ENCODE data around the gene UTP15. TPM values are rescaled to one million over a fixed set of nuclear protein-coding genes. Genes with fewer than 3 reads are reported as not detected.

UTP15 gene
- total RNA-seq, 8 experiments from 2014 or later = 10.7 to 298 (median 15.3) TPM

- Histone ChIP-seq H3K4me1 (replicated peaks in 1 of 2) (no peaks in the 10 kb centered on the region), H3K27ac (no peak overlapping the region), H3K4me3 (no peak overlapping the region)
- WGBS, 10 experiments = 0 to 88% (median 30%) methylated on average over 1 of the region's 1 CpG; no CpG with 5 or more reads in 4 of the 10 experiments
- in situ Hi-C loops (cut with MboI; ENCODE audit: low pct_unique_long_range_greater_than_20kb in 2 of 9, low sequenced_read_pairs in 9 of 9, unreplicated experiment in 9 of 9) = loop anchor here in 6 of 9 experiments (10.0 to 25.0 kb wide), 3 partner anchors 199 to 1074 kb away; no protein-coding TSS in a partner anchor
- no peak for ATAC-seq (replicated peaks in 6 of 8)
Observed at GRCh38 chr5:73587923-73588322, 22.4 kb downstream of the UTP15 start.

GRCh38 chr5:73591102-73591695, 25.7 kb downstream of the UTP15 start:
- no peak overlapping the region for H3K27ac ChIP-seq
- H3K4me1 ChIP-seq (replicated peaks in 1 of 2) = no peaks in the 10 kb centered on the region
- 33 to 100% (median 97%) methylated on average over 1 to 4 of the region's 4 CpGs; no CpG with 5 or more reads in 2 of the 10 experiments for WGBS, 10 experiments
- H3K4me3 ChIP-seq = no peak overlapping the region
- ATAC-seq (replicated peaks in 6 of 8) = peak in 6 of 8 experiments; percentile 47 to 84 (median 63)
- in situ Hi-C loops (cut with MboI; ENCODE audit: low pct_unique_long_range_greater_than_20kb in 2 of 9, low sequenced_read_pairs in 9 of 9, unreplicated experiment in 9 of 9) = loop anchor here in 8 of 9 experiments (5.0 to 25.0 kb wide), 5 partner anchors 196 to 1071 kb away; no protein-coding TSS in a partner anchor

- H3K4me3 ChIP-seq = no peak overlapping the region
- H3K27ac ChIP-seq = no peak overlapping the region
- in situ Hi-C loops (cut with MboI; ENCODE audit: low pct_unique_long_range_greater_than_20kb in 2 of 9, low sequenced_read_pairs in 9 of 9, unreplicated experiment in 9 of 9) = loop anchor here in 8 of 9 experiments (5.0 to 25.0 kb wide), 5 partner anchors 195 to 1070 kb away; no protein-coding TSS in a partner anchor
Observed at GRCh38 chr5:73591698-73592501, 26.4 kb downstream of the UTP15 start.

GRCh38 chr5:73592551-73592950, 27.0 kb downstream of the UTP15 start:
- in situ Hi-C loops (cut with MboI; ENCODE audit: low pct_unique_long_range_greater_than_20kb in 2 of 9, low sequenced_read_pairs in 9 of 9, unreplicated experiment in 9 of 9) = loop anchor here in 8 of 9 experiments (5.0 to 25.0 kb wide), 5 partner anchors 195 to 1070 kb away; no protein-coding TSS in a partner anchor
- no peak for ATAC-seq (replicated peaks in 6 of 8)
- no peak overlapping the region for H3K4me3 ChIP-seq
- WGBS, 10 experiments = 0 to 90% (median 69%) methylated on average over 1 of the region's 1 CpG; no CpG with 5 or more reads in 2 of the 10 experiments
- H3K27ac ChIP-seq = no peak overlapping the region
- H3K4me1 ChIP-seq (replicated peaks in 1 of 2) = no peaks in the 10 kb centered on the region

More at GRCh38 chr5:73591698-73592501, 26.4 kb downstream of the UTP15 start:
- peak in 3 of 8 experiments; percentile 18 to 69 (median 63) for ATAC-seq (replicated peaks in 6 of 8)
- no peaks in the 10 kb centered on the region for H3K4me1 ChIP-seq (replicated peaks in 1 of 2)
- WGBS, 10 experiments = 7 to 100% (median 56%) methylated on average over 1 to 4 of the region's 4 CpGs

GRCh38 chr5:73596705-73597328, 31.3 kb downstream of the UTP15 start:
- no peaks in the 10 kb centered on the region for H3K4me1 ChIP-seq (replicated peaks in 1 of 2)
- peak in 3 of 8 experiments; percentile 46 to 66 (median 49) for ATAC-seq (replicated peaks in 6 of 8)
- H3K27ac ChIP-seq = no peak overlapping the region
- no peak overlapping the region for H3K4me3 ChIP-seq
- in situ Hi-C loops (cut with MboI; ENCODE audit: low pct_unique_long_range_greater_than_20kb in 2 of 9, low sequenced_read_pairs in 9 of 9, unreplicated experiment in 9 of 9) = loop anchor here in 8 of 9 experiments (10.0 to 25.0 kb wide), 3 partner anchors 190 to 1065 kb away; no protein-coding TSS in a partner anchor

- in situ Hi-C loops (cut with MboI; ENCODE audit: low pct_unique_long_range_greater_than_20kb in 2 of 9, low sequenced_read_pairs in 9 of 9, unreplicated experiment in 9 of 9) = loop anchor here in 8 of 9 experiments (10.0 to 25.0 kb wide), 3 partner anchors 188 to 1063 kb away; no protein-coding TSS in a partner anchor
- 68 to 97% (median 86%) methylated on average over 1 to 3 of the region's 3 CpGs; no CpG with 5 or more reads in 1 of the 10 experiments for WGBS, 10 experiments
Observed at GRCh38 chr5:73599380-73599779, 33.8 kb downstream of the UTP15 start.

GRCh38 chr5:73603998-73604397, 38.5 kb downstream of the UTP15 start:
- 80 to 100% (median 98%) methylated on average over 1 to 5 of the region's 5 CpGs; no CpG with 5 or more reads in 1 of the 10 experiments for WGBS, 10 experiments
- in situ Hi-C loops (cut with MboI; ENCODE audit: low pct_unique_long_range_greater_than_20kb in 2 of 9, low sequenced_read_pairs in 9 of 9, unreplicated experiment in 9 of 9) = no loop called here
- Histone ChIP-seq H3K4me1 (replicated peaks in 1 of 2) (no peaks in the 10 kb centered on the region), H3K27ac (no peak overlapping the region), H3K4me3 (no peak overlapping the region)
- ATAC-seq (replicated peaks in 6 of 8) = no peak

More at GRCh38 chr5:73599380-73599779, 33.8 kb downstream of the UTP15 start:
- Histone ChIP-seq H3K27ac (no peak overlapping the region), H3K4me3 (no peak overlapping the region), H3K4me1 (replicated peaks in 1 of 2) (no peaks in the 10 kb centered on the region)
- no peak for ATAC-seq (replicated peaks in 6 of 8)

GRCh38 chr5:73605223-73606087, 39.9 kb downstream of the UTP15 start:
- no peak overlapping the region for H3K4me3 ChIP-seq
- ATAC-seq (replicated peaks in 6 of 8) = peak in 2 of 8 experiments; percentile 20 to 33
- no peak overlapping the region for H3K27ac ChIP-seq
- in situ Hi-C loops (cut with MboI; ENCODE audit: low pct_unique_long_range_greater_than_20kb in 2 of 9, low sequenced_read_pairs in 9 of 9, unreplicated experiment in 9 of 9) = no loop called here
- H3K4me1 ChIP-seq (replicated peaks in 1 of 2) = no peaks in the 10 kb centered on the region
- WGBS, 10 experiments = 38 to 100% (median 80%) methylated on average over 1 to 8 of the region's 8 CpGs

GRCh38 chr5:73606206-73606753, 40.7 kb downstream of the UTP15 start:
- in situ Hi-C loops (cut with MboI; ENCODE audit: low pct_unique_long_range_greater_than_20kb in 2 of 9, low sequenced_read_pairs in 9 of 9, unreplicated experiment in 9 of 9) = no loop called here
- WGBS, 10 experiments = 33 to 74% (median 44%) methylated on average over 1 to 3 of the region's 3 CpGs; no CpG with 5 or more reads in 2 of the 10 experiments
- H3K4me1 ChIP-seq (replicated peaks in 1 of 2) = no peaks in the 10 kb centered on the region
- H3K4me3 ChIP-seq = no peak overlapping the region
- ATAC-seq (replicated peaks in 6 of 8) = peak in 1 of 8 experiments; percentile 20
- no peak overlapping the region for H3K27ac ChIP-seq

- no peak overlapping the region for H3K27ac ChIP-seq
- ATAC-seq (replicated peaks in 6 of 8) = no peak
- in situ Hi-C loops (cut with MboI; ENCODE audit: low pct_unique_long_range_greater_than_20kb in 2 of 9, low sequenced_read_pairs in 9 of 9, unreplicated experiment in 9 of 9) = no loop called here
- H3K4me3 ChIP-seq = no peak overlapping the region
- H3K4me1 ChIP-seq (replicated peaks in 1 of 2) = no peaks in the 10 kb centered on the region
Observed at GRCh38 chr5:73607228-73607627, 41.7 kb downstream of the UTP15 start.

GRCh38 chr5:73612799-73613198, 47.3 kb downstream of the UTP15 start:
- Histone ChIP-seq H3K27ac (no peak overlapping the region), H3K4me3 (no peak overlapping the region), H3K4me1 (replicated peaks in 1 of 2) (no peaks in the 10 kb centered on the region)
- in situ Hi-C loops (cut with MboI; ENCODE audit: low pct_unique_long_range_greater_than_20kb in 2 of 9, low sequenced_read_pairs in 9 of 9, unreplicated experiment in 9 of 9) = no loop called here
- ATAC-seq (replicated peaks in 6 of 8) = no peak
- WGBS, 10 experiments = 43 to 100% (median 86%) methylated on average over 1 to 3 of the region's 3 CpGs

- Histone ChIP-seq H3K4me1 (replicated peaks in 1 of 2) (no peaks in the 10 kb centered on the region), H3K27ac (no peak overlapping the region), H3K4me3 (no peak overlapping the region)
- no peak for ATAC-seq (replicated peaks in 6 of 8)
- in situ Hi-C loops (cut with MboI; ENCODE audit: low pct_unique_long_range_greater_than_20kb in 2 of 9, low sequenced_read_pairs in 9 of 9, unreplicated experiment in 9 of 9) = no loop called here
- 40 to 100% (median 80%) methylated on average over 1 to 2 of the region's 2 CpGs; no CpG with 5 or more reads in 4 of the 10 experiments for WGBS, 10 experiments
Observed at GRCh38 chr5:73615085-73615484, 49.5 kb downstream of the UTP15 start.

All from motor neuron (in vitro differentiated cells).